Caki2 (cell line): ENCODE data around the gene MTERF4. TPM values are rescaled to one million over a fixed set of nuclear protein-coding genes. Genes with fewer than 3 reads are reported as not detected.
"Not testable (repeated sequence)": the region's sequence is repeated elsewhere in the genome, so short reads cannot be mapped to it uniquely, and the experiment has no call there.

Source experiments
- DNase-seq: peaks from one replicate; pipeline ENCODE4 v3.0.0-alpha.2; 2015; ENCODE audit warnings: low read depth
- in situ Hi-C: cut with HindIII; loops from 2 replicates; pipeline ENCODE4 v1.10.0; 2016; ENCODE audit warnings: low sequenced_read_pairs, low pct_unique_long_range_greater_than_20kb, mixed read lengths
- total RNA-seq: library from RNA; depleted of rRNA; stranded (reverse); fragments of >200 nt; shearing (Covaris generic); gene quantifications from 2 replicates; pipeline ENCODE4 v1.2.3, GENCODE V29; 2014; ENCODE audit warnings: low replicate concordance

The MTERF4 gene
- total RNA-seq, 1 experiment from 2014 or later, result 10.7 TPM

DNA sequence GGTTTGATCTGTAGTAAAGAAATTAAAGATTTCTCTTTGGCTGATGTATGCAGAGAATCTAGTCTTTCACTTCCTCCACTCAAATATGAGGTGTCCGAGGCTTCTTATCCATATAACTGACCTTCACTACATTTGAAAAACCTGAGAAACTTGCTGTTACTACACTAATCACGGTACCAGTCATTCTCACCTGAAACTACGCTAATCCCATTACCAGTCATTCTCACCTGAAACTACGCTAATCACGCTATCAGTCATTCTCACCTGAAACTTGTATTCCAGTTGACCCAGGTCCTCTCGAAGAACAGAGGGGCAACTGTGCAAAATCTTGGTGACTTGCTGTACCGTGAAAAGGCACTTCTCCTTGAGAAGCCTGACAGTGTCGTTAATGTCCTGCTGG is 5.1 kb downstream of the MTERF4 start:
- in situ Hi-C loops, result no loop called here
- DNase-seq, result no peak

DNA sequence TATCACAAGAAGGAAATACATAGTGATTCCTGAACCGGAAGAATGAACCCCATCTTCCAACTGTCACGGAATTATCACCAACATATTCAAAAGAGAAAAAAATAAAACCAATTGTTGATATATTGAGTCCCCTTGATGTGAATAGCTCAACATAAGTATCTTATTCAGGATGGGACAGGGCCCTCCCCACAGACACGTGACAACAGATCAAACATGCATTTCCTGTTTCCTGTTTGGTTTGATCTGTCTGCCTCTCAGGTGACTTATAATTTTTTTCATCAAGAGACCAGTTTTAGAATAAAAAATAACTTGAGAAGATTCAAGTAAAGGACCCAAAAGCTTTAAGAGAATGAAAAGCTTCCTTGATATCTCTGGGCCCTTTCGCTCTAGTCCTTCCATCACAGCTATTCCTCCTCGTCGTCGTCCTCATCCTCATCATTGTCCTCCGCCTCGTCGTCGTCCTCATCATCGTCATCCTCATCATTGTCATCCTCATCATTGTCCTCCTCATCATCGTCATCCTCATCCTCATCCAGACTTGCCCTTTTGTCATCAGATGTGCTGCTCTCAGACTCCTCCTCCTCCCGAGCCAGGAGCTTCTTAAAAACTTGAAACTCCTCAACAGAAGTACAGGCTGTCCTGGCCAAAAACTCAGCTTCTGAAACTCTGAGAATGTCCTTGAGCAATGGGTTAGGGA is 6.3 kb downstream of the MTERF4 start:
- in situ Hi-C loops, result no loop called here
- DNase-seq, result no peak

DNA sequence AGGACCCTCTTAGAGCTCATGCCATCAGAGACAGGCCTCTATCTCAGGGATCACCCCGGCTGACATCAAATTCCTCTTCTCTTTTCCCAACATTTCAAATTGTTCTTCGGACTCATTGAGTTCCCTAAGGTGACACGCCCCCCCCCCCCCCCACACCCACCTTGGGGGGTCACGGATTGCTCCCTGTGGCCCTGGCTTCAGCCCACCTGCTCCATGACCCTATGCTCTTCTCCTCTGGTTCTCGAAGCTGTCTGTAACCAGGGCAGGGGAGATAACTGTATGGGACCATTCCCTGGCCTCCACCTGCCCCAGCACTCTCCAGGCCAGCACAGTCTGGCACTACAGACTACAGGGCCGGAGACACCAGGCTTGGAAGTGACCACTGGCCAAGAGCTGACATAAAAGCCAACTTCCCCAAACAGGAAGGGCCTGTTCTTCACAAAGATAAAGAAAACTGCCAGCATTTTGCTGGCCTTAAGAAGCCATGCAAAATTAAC is 7.1 kb downstream of the MTERF4 start:
- DNase-seq, result no peak
- in situ Hi-C loops, result no loop called here

DNA sequence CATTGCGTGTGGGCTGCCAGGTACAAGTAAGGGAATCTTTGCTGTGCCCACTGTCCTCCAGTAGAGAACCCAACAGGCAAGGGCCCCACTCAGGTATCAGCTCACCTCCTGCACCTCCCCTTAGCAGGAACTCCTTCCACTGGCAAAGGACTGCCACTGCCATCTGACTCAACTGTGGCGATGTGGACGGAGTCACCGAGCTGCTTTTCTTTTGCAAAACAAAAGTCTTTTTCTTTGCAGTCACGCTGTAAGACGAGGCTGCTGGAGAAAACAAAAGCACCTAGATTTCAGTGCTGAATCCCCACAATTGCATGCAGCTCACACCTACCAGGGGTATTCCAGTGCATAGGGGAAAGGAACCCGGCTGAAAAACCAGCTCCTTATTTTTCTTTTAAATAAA is 7.9 kb downstream of the MTERF4 start:
- no peak for DNase-seq
- in situ Hi-C loops, result no loop called here

DNA sequence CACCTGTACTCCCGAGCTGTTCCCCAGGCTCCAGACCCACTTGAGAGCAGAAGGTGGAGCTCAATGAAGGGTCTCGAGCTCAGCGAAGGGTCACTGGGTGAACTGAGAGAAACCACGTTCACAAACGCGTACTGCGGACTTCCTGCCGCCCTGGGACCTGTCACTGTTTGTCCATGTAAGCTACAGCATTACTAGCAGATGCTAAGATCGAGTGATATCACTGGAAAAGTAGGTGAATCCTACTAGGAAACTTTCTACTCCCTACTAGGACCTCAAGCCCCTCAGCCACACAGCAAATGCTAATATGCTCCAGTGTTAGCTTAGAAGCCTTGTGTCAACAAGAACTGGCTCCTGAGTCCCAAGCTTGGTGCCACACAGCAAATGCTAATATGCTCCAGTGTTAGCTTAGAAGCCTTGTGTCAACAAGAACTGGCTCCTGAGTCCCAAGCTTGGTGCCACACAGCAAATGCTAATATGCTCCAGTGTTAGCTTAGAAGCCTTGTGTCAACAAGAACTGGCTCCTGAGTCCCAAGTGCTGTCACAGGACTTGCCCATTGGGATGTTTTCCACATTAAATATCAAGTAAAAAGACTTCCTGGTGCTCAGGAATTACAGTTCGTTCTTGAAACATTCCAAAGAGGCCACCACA is 8.8 kb downstream of the MTERF4 start:
- in situ Hi-C loops, DNase-seq: not testable (repeated sequence)

DNA sequence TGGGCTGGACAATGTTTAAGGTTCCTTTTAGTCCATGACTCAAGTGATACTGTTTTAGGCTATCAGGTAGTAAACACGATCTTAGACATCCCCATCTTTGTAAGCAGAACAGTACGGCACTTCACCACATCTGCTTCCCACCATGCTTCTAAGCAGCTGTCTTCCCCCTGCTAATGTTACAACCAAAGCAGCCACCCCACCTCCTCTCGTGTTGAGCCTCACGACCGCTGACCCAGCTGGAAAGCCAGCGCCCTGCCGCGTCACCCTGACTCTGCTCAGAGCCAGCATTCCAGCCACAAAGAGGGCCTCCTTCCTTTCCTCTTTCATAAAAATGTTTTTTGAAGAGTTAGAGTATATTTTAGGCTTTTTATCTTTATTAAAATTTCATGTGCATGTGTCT is 9.4 kb downstream of the MTERF4 start:
- in situ Hi-C loops, result no loop called here
- no peak for DNase-seq

DNA sequence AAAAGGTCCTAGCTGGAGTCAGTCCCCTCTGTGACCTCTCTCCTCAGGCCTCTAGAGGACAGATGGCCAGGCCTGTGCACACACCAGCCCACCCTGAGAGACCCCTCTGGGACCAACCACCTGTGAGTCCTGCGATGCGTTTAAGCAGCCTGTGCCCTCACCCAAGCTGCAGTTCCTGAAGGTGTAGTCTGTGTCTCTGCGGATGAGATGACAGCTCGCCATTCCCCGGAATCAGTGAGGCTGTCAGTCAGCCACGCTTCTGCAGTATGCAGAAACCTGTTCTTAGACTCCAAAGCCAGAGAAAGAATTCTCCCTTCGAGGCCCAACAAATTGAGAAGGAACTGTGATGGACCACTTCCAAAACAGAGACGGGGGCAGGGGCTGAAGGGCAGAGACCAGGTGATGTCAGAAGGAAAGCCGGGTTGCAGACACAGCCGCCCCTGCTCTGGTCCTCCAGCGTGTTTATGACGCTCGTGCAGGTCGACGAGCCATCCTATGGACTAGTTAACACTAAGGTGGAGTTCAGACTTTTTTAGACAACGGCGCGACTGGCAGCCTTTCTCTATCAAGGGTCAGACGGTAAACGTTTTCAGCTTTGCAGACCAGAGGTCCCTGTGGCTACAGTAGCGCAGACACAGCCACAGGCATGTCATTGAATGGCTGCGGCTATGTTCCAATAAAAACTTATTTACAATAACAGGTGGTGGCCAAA is 10.2 kb downstream of the MTERF4 start:
- in situ Hi-C loops, result no loop called here
- DNase-seq, result no peak

DNA sequence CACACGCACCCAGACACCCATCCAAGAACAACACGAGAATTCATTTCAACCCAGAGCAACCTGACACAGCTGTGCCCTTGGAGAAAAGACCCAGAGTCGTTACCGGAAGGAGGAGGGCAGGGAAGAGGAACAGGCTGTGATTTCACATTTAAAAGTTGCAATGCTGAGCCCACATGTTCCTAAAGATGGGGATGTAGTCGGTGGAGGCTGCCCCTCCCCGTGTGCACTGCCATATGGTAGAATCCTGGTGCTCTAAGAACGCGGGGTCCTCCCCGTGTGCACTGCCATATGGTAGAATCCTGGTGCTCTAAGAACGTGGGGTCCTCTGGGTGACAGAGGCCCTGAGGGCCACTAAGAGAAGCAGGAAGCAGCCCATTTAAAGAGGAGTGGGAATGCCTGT is 10.9 kb downstream of the MTERF4 start:
- no peak for DNase-seq
- in situ Hi-C loops, result no loop called here

DNA sequence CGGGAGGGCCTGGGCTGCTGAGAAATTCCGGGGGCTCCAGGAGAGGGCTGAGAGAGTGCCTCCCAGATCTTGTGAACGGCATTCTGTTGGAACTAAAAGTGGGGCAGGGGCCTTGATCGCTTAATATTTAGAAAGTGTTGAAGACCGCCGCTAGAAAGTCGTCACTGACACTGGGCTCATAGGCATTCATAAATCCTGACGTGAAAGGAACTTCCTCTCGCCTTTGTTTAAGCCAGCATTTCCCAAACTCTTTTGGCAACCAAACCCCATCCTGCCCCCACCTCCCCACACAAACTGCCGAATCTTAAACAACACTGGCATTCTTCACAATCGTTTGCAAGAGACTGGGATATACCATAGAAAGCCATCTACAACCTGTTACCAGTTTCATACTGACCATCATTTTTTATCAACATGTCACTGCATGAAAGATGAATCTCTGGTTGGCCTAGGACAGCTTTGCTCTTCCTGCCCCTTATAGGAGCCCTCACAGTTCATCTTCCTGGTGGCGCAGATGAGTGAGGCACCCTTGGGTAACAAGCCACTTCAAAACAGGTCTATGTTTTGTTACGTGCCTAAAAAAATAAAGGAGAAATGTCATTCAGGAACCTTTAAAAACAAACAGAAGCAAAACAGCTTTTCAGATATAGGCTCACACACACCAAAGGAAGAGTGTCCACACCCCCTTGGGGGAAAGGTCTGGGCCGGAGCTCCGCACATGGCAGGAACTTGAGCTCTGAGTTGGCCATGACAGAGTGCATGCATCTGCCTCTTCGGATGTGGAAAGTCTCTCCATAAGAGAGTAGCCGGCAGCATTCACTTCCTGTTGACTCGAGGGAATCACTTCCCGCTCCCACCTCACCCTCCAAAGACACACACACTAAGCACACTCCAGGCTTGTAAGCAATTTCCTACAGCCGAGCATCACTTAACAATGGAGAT is 13.0 kb downstream of the MTERF4 start:
- no peak for DNase-seq
- in situ Hi-C loops, result no loop called here

DNA sequence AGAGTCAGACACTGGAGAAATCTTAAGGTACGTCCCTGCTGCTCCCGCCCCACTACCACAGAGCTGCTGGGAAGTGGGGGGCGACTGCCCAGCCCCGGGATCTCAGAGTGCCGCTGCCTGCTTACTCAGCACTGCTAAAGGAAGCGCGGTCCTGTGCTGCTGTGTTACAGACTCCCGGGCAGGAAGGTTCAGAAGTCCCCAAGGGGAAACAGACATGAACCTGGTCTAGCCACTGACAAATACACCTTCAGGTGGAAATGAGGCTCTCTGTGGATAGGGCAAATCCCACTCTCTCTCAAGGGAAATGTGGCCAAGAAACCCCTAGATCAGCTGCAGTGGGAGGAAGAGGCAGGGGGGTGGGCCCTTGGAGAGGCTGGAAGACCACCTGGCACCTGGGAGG is 13.7 kb downstream of the MTERF4 start:
- DNase-seq, result no peak
- in situ Hi-C loops, result no loop called here

DNA sequence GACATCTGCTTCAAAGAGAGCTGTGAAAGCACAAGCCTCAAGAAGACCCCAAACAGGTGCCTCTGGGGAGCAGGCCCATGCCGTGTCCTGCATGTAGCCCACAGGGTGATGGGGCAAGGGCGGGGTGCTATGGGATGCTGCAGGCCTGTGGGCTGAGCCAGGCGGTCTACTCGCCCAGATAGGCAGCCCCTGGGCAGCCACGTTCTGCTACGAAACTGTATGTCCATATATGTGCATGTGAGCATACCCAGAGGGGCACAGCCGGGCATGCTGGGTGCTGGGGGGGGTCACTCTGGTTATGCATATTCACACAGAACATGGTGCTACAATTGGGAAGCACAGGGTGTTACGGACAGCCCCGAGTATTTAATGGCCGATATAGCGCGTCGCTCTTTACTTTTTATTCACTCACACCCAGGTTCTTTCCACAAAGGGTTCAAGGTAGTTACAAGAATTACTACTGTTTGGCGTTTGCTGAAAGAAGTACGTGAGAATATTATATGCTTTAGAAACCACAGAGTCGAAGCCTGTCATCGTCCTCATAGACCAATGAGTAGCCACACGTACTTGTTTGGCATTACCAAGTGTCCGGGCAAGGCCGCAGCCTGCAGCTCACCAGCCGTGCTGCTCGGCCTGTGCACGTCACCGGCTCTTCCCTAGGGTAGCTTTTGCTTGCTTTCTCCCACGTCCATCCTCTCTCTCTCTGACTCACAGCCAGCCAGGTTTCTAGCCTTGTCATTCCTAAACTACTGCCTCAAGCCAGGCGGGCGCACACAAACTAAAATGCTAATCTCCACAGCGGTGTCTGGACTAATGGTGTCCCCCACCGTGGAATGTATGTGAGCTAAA is 14.4 kb downstream of the MTERF4 start:
- DNase-seq, result no peak
- in situ Hi-C loops, result no loop called here

DNA sequence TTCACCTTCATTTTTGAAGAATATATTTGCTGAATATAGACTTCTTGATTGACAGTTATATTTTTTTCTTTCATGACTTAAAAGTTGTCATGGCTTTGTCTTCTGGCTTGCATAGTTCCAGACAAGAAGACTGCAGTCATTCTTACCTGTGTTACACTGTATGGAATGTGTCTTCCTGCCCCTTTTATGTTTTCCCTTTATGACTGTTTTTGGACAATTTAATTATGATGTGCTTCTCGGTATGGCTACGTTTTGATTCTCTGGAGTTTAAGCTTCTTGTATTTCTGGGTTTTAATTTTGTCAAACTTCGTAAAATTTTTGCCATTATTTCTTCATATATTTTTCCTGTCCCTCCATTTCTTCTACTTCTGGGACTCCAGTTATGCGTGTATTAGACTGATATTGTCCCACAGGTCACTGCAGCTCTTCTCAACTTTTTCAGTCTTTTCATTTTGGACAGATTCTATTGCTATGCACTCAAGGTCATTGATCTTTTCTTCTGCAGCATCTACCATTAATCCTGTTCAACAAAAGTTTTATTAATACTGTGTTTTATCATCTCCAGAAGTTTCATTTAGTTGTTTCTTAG is 17.1 kb downstream of the MTERF4 start:
- in situ Hi-C loops, result no loop called here
- no peak for DNase-seq

DNA sequence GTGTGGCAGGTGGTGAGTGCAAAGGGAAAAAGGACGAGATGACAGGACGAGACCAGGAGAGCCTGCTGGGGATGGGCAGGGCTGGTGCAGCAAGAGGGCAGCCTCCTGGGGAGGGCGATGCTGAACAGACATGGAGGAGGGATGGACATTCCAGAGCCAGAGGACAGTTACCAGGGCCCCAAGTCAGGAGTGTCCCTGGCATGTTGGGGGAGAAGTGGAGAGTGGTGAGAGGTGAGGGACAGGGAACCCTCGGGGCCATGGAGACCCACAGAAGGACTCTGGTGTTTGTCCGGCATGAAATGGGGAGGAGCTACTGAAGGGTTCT is 19.0 kb downstream of the MTERF4 start:
- in situ Hi-C loops, result no loop called here
- DNase-seq, result no peak

DNA sequence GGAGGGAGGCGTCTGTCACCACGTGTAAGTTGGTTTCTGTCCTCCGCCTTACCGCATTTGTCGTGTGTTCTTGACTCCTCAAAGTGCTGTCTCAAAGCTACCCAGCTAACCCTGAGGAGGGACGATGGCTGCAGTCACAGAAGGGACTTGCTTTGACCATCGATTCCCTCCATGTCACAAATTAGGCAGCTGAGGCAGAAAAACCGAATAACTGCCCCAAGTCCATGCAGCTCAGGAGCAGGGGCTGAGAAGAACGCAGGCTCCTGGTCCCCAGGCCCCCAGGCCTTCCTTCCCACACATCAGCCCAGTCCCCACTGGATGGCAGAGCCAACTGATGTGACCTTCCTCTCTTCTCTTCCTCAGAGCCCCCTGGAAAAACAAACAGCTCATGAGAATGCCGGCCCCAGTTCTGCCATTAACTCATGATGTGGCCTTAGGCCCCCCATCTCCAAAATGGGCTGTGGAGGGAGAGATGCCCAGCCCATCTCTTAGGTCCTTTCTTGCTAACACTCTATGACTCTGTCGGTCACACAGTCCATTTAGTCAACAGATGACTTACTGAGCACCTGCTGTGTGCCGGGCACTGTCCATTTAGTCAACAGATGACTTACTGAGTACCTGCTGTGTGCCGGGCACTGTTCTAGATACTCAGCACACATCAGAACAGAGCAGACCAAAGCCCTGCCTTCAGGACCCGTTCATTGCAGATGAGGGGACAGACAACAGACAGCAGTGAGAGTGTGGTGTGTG is 19.6 kb downstream of the MTERF4 start:
- in situ Hi-C loops, result no loop called here
- no peak for DNase-seq

DNA sequence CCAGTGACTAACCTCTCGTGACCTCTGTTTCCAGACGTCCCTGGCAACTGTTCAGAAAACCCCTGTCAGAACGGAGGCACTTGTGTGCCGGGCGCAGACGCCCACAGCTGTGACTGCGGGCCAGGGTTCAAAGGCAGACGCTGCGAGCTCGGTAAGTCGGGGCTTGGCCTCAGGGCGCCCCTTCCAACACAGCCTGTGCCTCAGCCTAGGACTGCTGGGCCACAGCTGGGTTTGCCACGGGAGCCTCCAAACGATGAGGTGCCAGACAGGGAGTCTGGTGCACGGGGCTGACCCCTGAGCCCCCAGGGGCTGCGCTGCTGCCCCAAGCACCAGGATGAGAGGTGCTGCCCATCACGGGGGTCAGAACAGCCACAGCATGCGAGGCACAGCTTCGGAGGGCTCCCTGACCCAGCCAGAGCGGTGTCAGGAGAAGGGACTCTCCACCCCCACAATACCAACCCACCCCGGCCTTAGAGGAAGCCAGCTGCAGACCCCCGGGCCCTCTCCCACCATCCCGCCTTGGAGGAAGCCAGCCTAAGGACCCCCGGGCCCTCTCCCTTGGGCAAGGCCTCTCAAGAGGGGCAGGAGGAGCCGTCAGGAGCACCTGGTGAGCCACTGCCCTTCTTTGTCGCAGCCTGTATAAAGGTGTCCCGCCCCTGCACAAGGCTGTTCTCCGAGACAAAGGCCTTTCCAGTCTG is 20.3 kb downstream of the MTERF4 start:
- in situ Hi-C loops, result no loop called here

DNA sequence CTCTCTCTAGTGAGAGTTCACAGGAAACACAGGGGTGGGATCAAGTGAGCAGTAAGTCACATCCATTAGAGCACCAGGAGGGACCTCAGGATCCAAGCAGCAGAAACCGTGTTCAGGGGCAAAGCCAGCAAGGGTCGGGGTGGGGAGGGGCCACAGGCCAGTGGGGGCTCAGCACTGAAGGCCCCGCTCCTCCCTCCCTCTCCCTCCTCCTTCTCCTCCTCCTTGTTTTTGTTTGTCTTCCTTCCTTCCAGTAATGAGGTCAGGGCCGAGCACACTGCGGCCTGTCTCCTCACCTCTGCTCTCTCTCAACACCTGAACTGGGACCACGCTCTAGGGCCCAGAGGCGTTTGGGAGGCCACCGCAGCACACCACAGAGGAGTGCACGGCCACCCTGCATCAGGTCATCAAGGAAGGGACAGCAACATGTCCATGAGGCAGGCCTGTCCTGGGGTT is 20.9 kb downstream of the MTERF4 start:
- no peak for DNase-seq
- in situ Hi-C loops, result no loop called here

More for the DNA sequence above, 20.3 kb downstream of the MTERF4 start:
- no peak for DNase-seq
